Lower leg skin (tissue), 3 donors: ENCODE measurements around the gene KRT33A.

Source experiments
- POLR2A ChIP-seq, 2 donors: fragments of 450-650 bp; IDR thresholded peaks; one replicate each; pipeline ENCODE4 v1.6.1; 2016 to 2017; ENCODE audit warnings: antibody characterized with exemption in 2 of 2, mild to moderate bottlenecking in 1 of 2, moderate library complexity in 1 of 2
- TF ChIP-seq, protein P1 (sequence below), 3 donors: fragments of 450-650 bp; IDR thresholded peaks; one replicate each; pipeline ENCODE4 v1.5.1; 2016; ENCODE audit warnings: antibody characterized with exemption in 3 of 3, mild to moderate bottlenecking in 3 of 3, moderate library complexity in 2 of 3

DNA sequence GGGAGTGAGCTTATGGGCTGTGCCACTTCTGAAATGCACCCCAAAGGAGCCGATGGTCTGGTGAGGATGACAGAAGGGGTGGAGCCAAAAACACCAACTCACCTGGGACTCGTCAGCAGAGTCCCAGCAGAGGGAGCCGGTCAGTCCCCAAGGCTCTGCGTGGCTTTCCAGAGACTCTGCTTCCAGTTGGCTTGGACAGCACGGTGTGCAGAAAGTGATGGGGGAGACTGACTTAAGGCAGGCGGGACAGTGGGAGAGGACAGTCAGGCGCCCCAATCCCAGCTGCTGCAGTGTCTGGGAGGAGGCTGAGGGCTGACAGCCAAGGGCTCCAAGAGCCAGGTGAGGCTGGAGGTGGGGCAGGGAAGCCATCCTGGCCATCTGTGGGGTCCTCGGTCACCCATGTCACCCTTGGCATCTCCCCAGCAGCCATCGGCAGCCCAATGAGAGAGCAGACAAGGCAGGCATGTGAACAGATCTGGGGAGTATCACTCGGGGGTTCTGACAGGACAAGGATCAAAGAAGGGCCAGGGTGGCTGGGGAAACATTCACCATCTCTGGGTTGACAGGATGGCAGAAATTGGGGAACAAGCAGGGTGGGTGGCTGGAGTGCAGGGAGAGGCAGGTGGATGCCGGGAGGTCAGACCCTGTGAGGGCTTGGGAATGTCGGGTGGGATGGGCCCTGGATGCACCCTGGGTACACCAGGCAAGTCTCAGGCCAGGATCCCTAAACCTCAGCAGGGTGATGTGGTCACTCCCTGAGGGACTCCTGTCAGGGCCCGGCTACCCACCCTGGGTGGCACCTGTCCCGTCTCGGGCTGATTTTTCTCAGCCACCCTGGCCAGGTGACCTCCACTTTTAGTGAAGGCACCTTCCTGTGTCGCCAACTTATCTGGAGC, 26.2 kb downstream of the KRT33A start:
- TF ChIP-seq, protein P1, sequence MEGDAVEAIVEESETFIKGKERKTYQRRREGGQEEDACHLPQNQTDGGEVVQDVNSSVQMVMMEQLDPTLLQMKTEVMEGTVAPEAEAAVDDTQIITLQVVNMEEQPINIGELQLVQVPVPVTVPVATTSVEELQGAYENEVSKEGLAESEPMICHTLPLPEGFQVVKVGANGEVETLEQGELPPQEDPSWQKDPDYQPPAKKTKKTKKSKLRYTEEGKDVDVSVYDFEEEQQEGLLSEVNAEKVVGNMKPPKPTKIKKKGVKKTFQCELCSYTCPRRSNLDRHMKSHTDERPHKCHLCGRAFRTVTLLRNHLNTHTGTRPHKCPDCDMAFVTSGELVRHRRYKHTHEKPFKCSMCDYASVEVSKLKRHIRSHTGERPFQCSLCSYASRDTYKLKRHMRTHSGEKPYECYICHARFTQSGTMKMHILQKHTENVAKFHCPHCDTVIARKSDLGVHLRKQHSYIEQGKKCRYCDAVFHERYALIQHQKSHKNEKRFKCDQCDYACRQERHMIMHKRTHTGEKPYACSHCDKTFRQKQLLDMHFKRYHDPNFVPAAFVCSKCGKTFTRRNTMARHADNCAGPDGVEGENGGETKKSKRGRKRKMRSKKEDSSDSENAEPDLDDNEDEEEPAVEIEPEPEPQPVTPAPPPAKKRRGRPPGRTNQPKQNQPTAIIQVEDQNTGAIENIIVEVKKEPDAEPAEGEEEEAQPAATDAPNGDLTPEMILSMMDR (IDR thresholded peaks at IDR 0.05), result no peak
- no peak for TF ChIP-seq POLR2A (IDR thresholded peaks at IDR 0.05)
